SH-SY5Y (cell line): ENCODE data around the gene GPT2.

Experiments used
- GATA2 ChIP-seq: IDR thresholded peaks from 2 replicates; pipeline ENCODE4 v1.6.1; 2011; ENCODE audit warnings: mild to moderate bottlenecking, low read depth, low read length
- GATA3 ChIP-seq: IDR thresholded peaks from 2 replicates; pipeline ENCODE4 v1.6.1; 2011; ENCODE audit warnings: low read depth, mild to moderate bottlenecking, low read length, moderate library complexity

DNA sequence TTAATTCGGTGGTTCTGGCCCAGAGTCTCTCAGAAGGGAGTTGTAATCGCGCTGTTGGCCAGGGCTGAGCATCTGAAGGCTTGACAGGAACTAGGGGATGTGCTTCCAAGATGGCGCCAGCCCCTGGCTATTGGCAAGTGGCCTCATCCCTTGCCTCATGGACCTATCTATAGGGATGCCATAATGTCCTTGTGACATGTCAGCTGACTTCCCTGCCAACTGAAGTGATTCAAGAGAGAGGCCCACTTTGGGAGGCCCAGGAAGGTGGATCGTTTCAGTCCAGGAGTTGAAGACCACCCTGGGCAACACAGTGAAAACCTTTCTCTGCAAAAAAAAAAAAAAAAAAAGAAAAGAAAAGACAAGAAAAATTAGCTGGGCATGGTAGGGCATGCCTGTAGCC lies 38.2 kb upstream of the GPT2 start:
- TF ChIP-seq GATA2: no peak
- no peak for TF ChIP-seq GATA3
